GM12878 (cell line): ENCODE data around the gene RAB13. TPM values are rescaled to one million over a fixed set of nuclear protein-coding genes. Genes with fewer than 3 reads are reported as not detected.
A peak's percentile ranks its signal among the peaks of the same experiment; 100 is the strongest.
"Not testable (repeated sequence)": the region's sequence is repeated elsewhere in the genome, so short reads cannot be mapped to it uniquely, and the experiment has no call there.

Experiments used
- ATAC-seq: fragments of 200-7000 bp; cut with Tn5 transposase; 3 replicates; pipeline ENCODE4 v1.9.1; 2020; ENCODE audit warnings: mild to moderate bottlenecking, moderate library complexity
- Bru-seq: library from RNA; stranded (reverse); fragments of 400-500 nt; gene quantifications from one replicate; lab custom pipeline; 2021; lab: Mats Ljungman, UMichigan
- BruChase-seq, 2 experiments: library from RNA; stranded (reverse); fragments of 400-500 nt; gene quantifications; one replicate each; lab custom pipeline; 2021; lab: Mats Ljungman, UMichigan
- BruUV-seq: library from RNA; stranded (reverse); fragments of 400-500 nt; replicated peaks from 2 replicates; lab custom pipeline; 2021; lab: Mats Ljungman, UMichigan
- CTCF ChIA-PET: fragments of 300-600 bp; sonication (Branson Sonifier 250); formaldehyde crosslinking; extraction: SDS; loops from one replicate; lab custom pipeline; 2021; ENCODE audit warnings: inconsistent platforms; lab: Yijun Ruan, JAX
- POLR2A ChIA-PET: fragments of 350-600 bp; formaldehyde crosslinking; extraction: SDS; loops from one replicate; lab custom pipeline; 2021; ENCODE audit warnings: inconsistent platforms; lab: Charles Lee
- RAD21 ChIA-PET: fragments of 300-600 bp; sonication (Branson Sonifier 250); formaldehyde crosslinking; loops from one replicate; lab custom pipeline; 2023; ENCODE audit warnings: antibody characterized with exemption; ENCODE audit not compliant: unreplicated experiment; lab: Charles Lee
- SMC1A ChIA-PET: fragments of 300-600 bp; sonication (Branson Sonifier 250); formaldehyde crosslinking; loops from one replicate; lab custom pipeline; 2023; ENCODE audit not compliant: unreplicated experiment, uncharacterized antibody; lab: Charles Lee
- DNase-seq: peaks from one replicate; pipeline ENCODE4 v3.0.0-alpha.2; 2011; ENCODE audit warnings: low read depth, low spot score
- FAIRE-seq: peaks from 3 replicates; lab custom pipeline; 2011; peaks lifted over from hg19 to GRCh38; lab: Jason Lieb, UNC
- H2AFZ ChIP-seq: 2 replicates; pipeline ENCODE4 v1.6.0; 2011; ENCODE audit warnings: low read depth, low read length, control low read depth; ENCODE audit not compliant: control insufficient read depth
- H3K27ac ChIP-seq: 2 replicates; pipeline ENCODE4 v1.5.1; 2011; ENCODE audit warnings: control low read depth; ENCODE audit not compliant: control insufficient read depth, insufficient read depth
- H3K27me3 ChIP-seq, 2 experiments: replicated peaks in 1 of 2; 2 replicates each; pipeline versions ENCODE4 v1.6.0 to v1.6.1; 2011; ENCODE audit warnings: low read length in 1 of 2; ENCODE audit not compliant: control insufficient read depth in 2 of 2, insufficient read depth in 2 of 2
- H3K36me3 ChIP-seq, 2 experiments: 2 replicates each; pipeline ENCODE4 v1.5.1; 2011; ENCODE audit warnings: low read length in 1 of 2; ENCODE audit not compliant: control insufficient read depth in 2 of 2, insufficient read depth in 2 of 2
- H3K4me1 ChIP-seq: 2 replicates; pipeline ENCODE4 v1.6.1; 2011; ENCODE audit warnings: mild to moderate bottlenecking, low read length, moderate library complexity, mixed read lengths; ENCODE audit not compliant: control insufficient read depth, insufficient read depth
- H3K4me2 ChIP-seq: 2 replicates; pipeline ENCODE4 v1.6.0; 2011; ENCODE audit warnings: control low read depth; ENCODE audit not compliant: control insufficient read depth, insufficient read depth
- H3K4me3 ChIP-seq: fragments of 200-600 bp; sonication (generic); 2 replicates; pipeline ENCODE4 v1.5.1; 2016
- H3K79me2 ChIP-seq: 2 replicates; pipeline ENCODE4 v1.6.0; 2011; ENCODE audit warnings: low read length; ENCODE audit not compliant: control insufficient read depth, insufficient read depth
- H3K9ac ChIP-seq: 2 replicates; pipeline ENCODE4 v1.8.0; 2011; ENCODE audit warnings: low read length, control low read depth, mixed read lengths; ENCODE audit not compliant: control insufficient read depth, insufficient read depth
- H3K9me3 ChIP-seq: replicated peaks from 3 replicates; pipeline ENCODE4 v1.5.1; 2011; ENCODE audit warnings: mild to moderate bottlenecking, low read length; ENCODE audit not compliant: control insufficient read depth, insufficient read depth
- H4K20me1 ChIP-seq: 2 replicates; pipeline ENCODE4 v1.6.0; 2011; ENCODE audit not compliant: control insufficient read depth, insufficient read depth
- IKZF2 ChIP-seq, 2 experiments: fragments of 450-650 bp; IDR thresholded peaks; 2 replicates each; pipeline ENCODE4 v1.6.1; 2017; ENCODE audit warnings: mild to moderate bottlenecking in 2 of 2, moderate library complexity in 2 of 2
- KAT2A ChIP-seq: conservative IDR thresholded peaks from 2 replicates; pipeline ENCODE4 v1.6.1; 2011; ENCODE audit warnings: low read depth, low read length; ENCODE audit not compliant: control insufficient read depth
- MEF2B ChIP-seq: fragments of 450-650 bp; IDR thresholded peaks from 2 replicates; pipeline ENCODE4 v1.6.1; 2018; ENCODE audit warnings: mild to moderate bottlenecking, moderate library complexity; ENCODE audit not compliant: partially characterized antibody, poor library complexity, severe bottlenecking
- MLLT1 ChIP-seq: fragments of 450-650 bp; IDR thresholded peaks from 2 replicates; pipeline ENCODE4 v1.6.1; 2016; ENCODE audit warnings: mild to moderate bottlenecking
- SREBF1 ChIP-seq: IDR thresholded peaks from 2 replicates; pipeline ENCODE4 v1.6.1; 2012; ENCODE audit warnings: mild to moderate bottlenecking, low read length
- SUPT20H ChIP-seq: IDR thresholded peaks from 2 replicates; pipeline ENCODE4 v1.6.1; 2011; ENCODE audit warnings: low read depth, mild to moderate bottlenecking, low read length, moderate library complexity, borderline replicate concordance; ENCODE audit not compliant: control insufficient read depth
- YY1 ChIP-seq: IDR thresholded peaks from 2 replicates; pipeline ENCODE4 v1.6.1; 2011; ENCODE audit warnings: low read depth, mild to moderate bottlenecking, low read length
- WGBS: methylation state at CpG from one replicate; pipeline ENCODE4 v1.1.6; 2016; ENCODE audit warnings: low lambda C conversion rate; ENCODE audit not compliant: insufficient replicate concordance, insufficient coverage; ENCODE audit errors: missing lambda C conversion rate; 5-methylcytosine and 5-hydroxymethylcytosine counted together
- in situ Hi-C: fragments of 300-500 bp; cut with MboI; formaldehyde crosslinking; loops from 9 replicates; pipeline ENCODE4 v1.14.3; 2018; ENCODE audit warnings: mixed read lengths
- intact Hi-C: fragments of 100-400 bp; cut with micrococcal nuclease; formaldehyde crosslinking; loops from one replicate; pipeline ENCODE4 v1.14.2; 2022; ENCODE audit not compliant: unreplicated experiment
- long read RNA-seq, 2 experiments: library from polyadenylated mRNA; unstranded; transcript quantifications; one replicate each; pipeline ENCODE4 v2.0.0, GENCODE V29; 2019 to 2020
- polyA minus RNA-seq, 3 experiments: library from RNA; depleted of rRNA, polyadenylated mRNA; stranded (reverse); fragments of >200 nt; gene quantifications; 2 replicates each; pipeline ENCODE4 v1.2.3, GENCODE V29; 2011
- polyA plus RNA-seq, 11 experiments: library from polyadenylated mRNA; depleted of rRNA in 4 of 11; unstranded in 6 of 11; stranded (reverse) in 5 of 11; fragments of >200 nt; fragmentation: Nextera tagmentation in 4 of 11; fragmentation: Illumina TruSeq in 1 of 11; extraction: Ambion mirVana in 4 of 11; extraction: Trizol in 1 of 11; gene quantifications; 1 replicate in 1 of 11; 2 replicates in 10 of 11; pipeline versions ENCODE4 v1.2.1 to v1.2.3, GENCODE V29; 2011 to 2016; ENCODE audit warnings: inconsistent platforms in 2 of 11, missing spikeins in 2 of 11, low read depth in 1 of 11
- total RNA-seq, 4 experiments: library from RNA; depleted of rRNA in 3 of 4; stranded (reverse); fragments of >200 nt in 3 of 4; fragmentation: Illumina TruSeq in 1 of 4; extraction: Trizol in 1 of 4; gene quantifications; 2 replicates each; pipeline versions ENCODE4 v1.2.1 to v1.2.3, GENCODE V29; 2013 to 2021

RAB13 gene
- total RNA-seq (2013; cell fraction: nucleolus; rRNA removed) = 3.7 and 3.8 TPM in 2 replicates
- 4.6 and 5.9 TPM in 2 replicates for total RNA-seq (2014; rRNA removed)
- 11.0 and 12.4 TPM in 2 replicates for total RNA-seq (2014; rRNA removed; fragmentation: Illumina TruSeq; extraction: Trizol)
- 20.4 and 22.2 TPM in 2 replicates for total RNA-seq (2021)
- 21.7 TPM for polyA plus RNA-seq (2011; ENCODE audit: low read depth)
- polyA plus RNA-seq (2011; rRNA removed) = 0.75 and 0.86 TPM in 2 replicates
- 0.32 and 0.57 TPM in 2 replicates for polyA plus RNA-seq (2011; cell fraction: cytosol; rRNA removed)
- 0.18 and 0.24 TPM in 2 replicates for polyA plus RNA-seq (2011; cell fraction: nucleus; rRNA removed)
- 39.2 and 41.9 TPM in 2 replicates for polyA plus RNA-seq (2012)
- 30.7 and 34.1 TPM in 2 replicates for polyA plus RNA-seq (2014; fragmentation: Illumina TruSeq; extraction: Trizol)
- 10 to 100 TPM in 1 of 2 experiments, 1 to 10 TPM in 1; 7.9 to 17.2 TPM for polyA plus RNA-seq (2014; fragmentation: Nextera tagmentation; extraction: Ambion mirVana)
- polyA plus RNA-seq (2014; rRNA removed) = 12.7 and 15.5 TPM in 2 replicates
- 10 to 100 TPM; 16.3 to 19.2 TPM for polyA plus RNA-seq (2016; fragmentation: Nextera tagmentation; extraction: Ambion mirVana)
- polyA minus RNA-seq (2011; rRNA and poly(A)+ RNA removed) = 0.29 TPM in 1 of 2 replicates, not detected in the other
- polyA minus RNA-seq (2011; cell fraction: cytosol; rRNA and poly(A)+ RNA removed) = 1.1 TPM in 1 of 2 replicates, not detected in the other
- 0.48 TPM in 1 of 2 replicates, not detected in the other for polyA minus RNA-seq (2011; cell fraction: nucleus; rRNA and poly(A)+ RNA removed)
- percentile 56 among the genes with signal in this experiment for Bru-seq, nascent RNA
- percentile 68 among the genes with signal in this experiment for BruChase-seq, experiment 1, labeled RNA remaining after a 6-hour chase
- percentile 64 among the genes with signal in this experiment for BruChase-seq, experiment 2, labeled RNA remaining after a 2-hour chase
- long read RNA-seq, experiment 1, transcript RAB13-201 (8 exons, 1,176 nt) = major isoform, 7 of 7 reads
- long read RNA-seq, experiment 1, partial matches to known transcripts = 0 of 7 reads
- long read RNA-seq, experiment 1, other reads (novel, unspliced or antisense) = 0 of 7 reads
- long read RNA-seq, experiment 2, transcript RAB13-201 (8 exons, 1,176 nt) = major isoform, 10 of 11 reads
- long read RNA-seq, experiment 2, partial matches to known transcripts = 0 of 11 reads
- long read RNA-seq, experiment 2, other reads (novel, unspliced or antisense) = 1 of 11 reads

- no peak for FAIRE-seq
Observed at GRCh38 chr1:153985941-153986761, at the start of gene RAB13. TSS of gene RAB13 (minus strand) at chr1:153986339. CDS start at chr1:153986236, 103 bp downstream.

DNA sequence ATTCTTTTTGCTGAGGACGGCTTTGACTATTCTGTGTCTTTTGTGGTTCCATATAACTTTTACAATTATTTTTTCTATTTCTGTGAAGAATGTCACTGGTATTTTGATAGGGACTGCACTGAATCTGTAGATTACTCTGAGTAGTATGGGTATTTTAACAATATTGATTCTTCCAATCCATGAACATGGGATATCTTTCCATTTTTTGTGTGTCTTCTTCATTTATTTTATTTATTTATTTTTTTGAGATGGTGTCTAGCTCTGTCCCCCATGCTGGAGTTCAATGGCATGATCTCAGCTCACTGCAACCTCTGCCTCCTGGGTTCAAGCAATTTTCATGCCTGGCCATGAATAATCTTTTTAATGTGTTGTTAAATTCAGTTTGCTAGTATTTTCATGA is 47.6 kb upstream of the RAB13 start:
- POLR2A ChIA-PET, H3K79me2 ChIP-seq: not testable (repeated sequence)
- WGBS = 41% methylated on average over 1 of the region's 1 CpG

More at GRCh38 chr1:153985941-153986761, at the start of gene RAB13:
- 13% methylated on average over 14 of the region's 32 CpGs for WGBS
- Histone ChIP-seq H3K4me1 (peaks cover 5% of the 10 kb centered on the region), H3K27me3 (no peaks in the 10 kb centered on the region), H3K9ac (peak within 1 kb of the TSS; percentile 60), H4K20me1 (no peaks in the 10 kb centered on the region), H3K9me3 (no peaks in the 10 kb centered on the region), H3K27ac (no peak within 1 kb of the TSS; the same call in 1 of the 2 replicates), H3K79me2 (peaks cover 7% of the 10 kb centered on the region), H3K4me3 (peak within 1 kb of the TSS; percentile 80), H3K4me2 (peak within 1 kb of the TSS; percentile 51), H3K36me3 (no peaks in the 10 kb centered on the region), H2AFZ (peak within 1 kb of the TSS; percentile 89)
- in situ Hi-C loops = loop anchor here (5.0 to 10.0 kb wide), 2 partner anchors 191 to 309 kb away; partner anchors contain the start of gene NPR1
- ATAC-seq (peak; percentile 30), DNase-seq (no peak)
- ChIA-PET RAD21 (interaction anchor here (0.7 to 5.7 kb wide), 37 partner anchors 9 to 414 kb away, joined by 3 to 42 read pairs (median 4); partner anchors contain the start of genes CHTOP, CREB3L4, DENND4B and GATAD2B), SMC1A (interaction anchor here (0.5 to 5.2 kb wide), 41 partner anchors 8 to 475 kb away, joined by 3 to 46 read pairs (median 4); partner anchors contain the start of genes CREB3L4, DENND4B, GATAD2B and INTS3), CTCF (interaction anchor here (0.6 to 6.6 kb wide), 48 partner anchors 8 to 643 kb away, joined by 3 to 85 read pairs (median 6); partner anchors contain the start of genes CREB3L4, DENND4B, GATAD2B and JTB), POLR2A (interaction anchor here (0.6 to 2.7 kb wide), 13 partner anchors 9 to 415 kb away, joined by 3 to 21 read pairs (median 4); partner anchors contain the start of genes CREB3L4, JTB, SLC27A3 and SLC39A1)
- BruUV-seq = no TSS peak
- TF ChIP-seq YY1 (0 out of 2 replicates have a peak, but pooled peaks have one; percentile 14), SREBF1 (no peak), SUPT20H (no peak), MLLT1 (peak; percentile 8; the same call in 1 of the 2 replicates), IKZF2 (IDR thresholded peaks at IDR 0.05) (peak in 1 of 2 experiments; percentile 8; a peak in 1 of 4 replicates), MEF2B (no peak), KAT2A (no peak)
- intact Hi-C loops = loop anchor here (1.0 to 2.0 kb wide), 5 partner anchors 63 to 315 kb away; partner anchors contain the start of genes GATAD2B, ILF2 and NPR1

More for the DNA sequence above, 47.6 kb upstream of the RAB13 start:
- DNase-seq, H3K4me2 ChIP-seq, H3K27ac ChIP-seq, H3K4me3 ChIP-seq, RAD21 ChIA-PET, H3K27me3 ChIP-seq, in situ Hi-C loops, FAIRE-seq, H4K20me1 ChIP-seq, H3K9me3 ChIP-seq, H2AFZ ChIP-seq, CTCF ChIA-PET, H3K9ac ChIP-seq, H3K4me1 ChIP-seq, ATAC-seq, BruUV-seq, H3K36me3 ChIP-seq, intact Hi-C loops: not testable (repeated sequence)
- SMC1A ChIA-PET = interaction anchor here (0.9 to 1.0 kb wide), 2 partner anchors 14 to 24 kb away, joined by 3 to 4 read pairs; no protein-coding TSS in a partner anchor
